Chondrocyte (in vitro differentiated cells): Measurements from ENCODE around the gene EPHB2. TPM values are rescaled to one million over a fixed set of nuclear protein-coding genes. Genes with fewer than 3 reads are reported as not detected.

ENCODE experiments used
- DNase-seq: peaks from one replicate; pipeline ENCODE4 v3.0.0; 2021; ENCODE audit warnings: mixed read lengths, low spot score
- H3K27ac Mint-ChIP-seq: one replicate; pipeline ENCODE4 v1.8.0; 2021; ENCODE audit warnings: mild to moderate bottlenecking, moderate library complexity, mixed read lengths; ENCODE audit not compliant: unreplicated experiment
- H3K27me3 Mint-ChIP-seq: 2 replicates; pipeline ENCODE4 v1.8.0; 2021; ENCODE audit warnings: low read depth, mixed read lengths
- H3K36me3 Mint-ChIP-seq: 2 replicates; pipeline ENCODE4 v1.8.0; 2021; ENCODE audit warnings: low read depth, mixed read lengths
- H3K4me1 Mint-ChIP-seq: 2 replicates; pipeline ENCODE4 v1.8.0; 2021; ENCODE audit warnings: low read depth, mild to moderate bottlenecking, mixed read lengths
- H3K4me3 Mint-ChIP-seq: one replicate; pipeline ENCODE4 v1.8.0; 2021; ENCODE audit warnings: mild to moderate bottlenecking, moderate library complexity, mixed read lengths; ENCODE audit not compliant: unreplicated experiment
- H3K9me3 Mint-ChIP-seq: 2 replicates; pipeline ENCODE4 v1.8.0; 2021; ENCODE audit warnings: low read depth, mixed read lengths
- total RNA-seq: library from RNA; stranded (reverse); gene quantifications from 3 replicates; pipeline ENCODE4 v1.2.1, GENCODE V29; 2021
- TF ChIP-seq, protein P1 (sequence below): fragments of 200-600 bp; sonication (generic); IDR thresholded peaks from 2 replicates; pipeline ENCODE4 v1.5.0; 2021; ENCODE audit warnings: antibody characterized with exemption, mild to moderate bottlenecking, moderate library complexity

The EPHB2 gene
- total RNA-seq, 1 donor from 2014 or later = 44.6 TPM

DNA sequence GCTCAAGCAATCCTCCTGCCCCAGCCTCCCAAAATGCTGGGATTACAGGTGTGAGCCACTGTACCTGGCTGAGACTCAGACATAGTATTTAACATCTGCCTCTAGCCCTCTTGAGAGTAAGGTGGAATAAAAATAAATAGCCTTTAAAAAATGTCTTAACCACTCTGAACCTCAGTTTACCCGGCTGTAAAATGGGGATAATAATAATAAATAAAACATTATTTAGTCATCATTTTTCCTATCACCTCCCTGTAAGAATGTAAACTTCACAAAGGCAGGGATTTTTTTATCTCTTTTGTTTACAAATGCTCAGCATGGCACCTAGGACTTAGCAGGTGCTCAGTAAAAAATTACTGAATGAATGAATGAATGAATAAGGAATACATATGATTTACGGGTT lies 17.2 kb downstream of the EPHB2 start:
- Mint-ChIP-seq H3K27me3 (no peaks in the 10 kb centered on the region), H3K9me3 (no peaks in the 10 kb centered on the region), H3K4me1 (peaks cover 10% of the 10 kb centered on the region), H3K4me3 (no peak overlapping the region), H3K27ac (no peak overlapping the region), H3K36me3 (peaks cover 3% of the 10 kb centered on the region)
- no peak for DNase-seq
- TF ChIP-seq, protein P1, sequence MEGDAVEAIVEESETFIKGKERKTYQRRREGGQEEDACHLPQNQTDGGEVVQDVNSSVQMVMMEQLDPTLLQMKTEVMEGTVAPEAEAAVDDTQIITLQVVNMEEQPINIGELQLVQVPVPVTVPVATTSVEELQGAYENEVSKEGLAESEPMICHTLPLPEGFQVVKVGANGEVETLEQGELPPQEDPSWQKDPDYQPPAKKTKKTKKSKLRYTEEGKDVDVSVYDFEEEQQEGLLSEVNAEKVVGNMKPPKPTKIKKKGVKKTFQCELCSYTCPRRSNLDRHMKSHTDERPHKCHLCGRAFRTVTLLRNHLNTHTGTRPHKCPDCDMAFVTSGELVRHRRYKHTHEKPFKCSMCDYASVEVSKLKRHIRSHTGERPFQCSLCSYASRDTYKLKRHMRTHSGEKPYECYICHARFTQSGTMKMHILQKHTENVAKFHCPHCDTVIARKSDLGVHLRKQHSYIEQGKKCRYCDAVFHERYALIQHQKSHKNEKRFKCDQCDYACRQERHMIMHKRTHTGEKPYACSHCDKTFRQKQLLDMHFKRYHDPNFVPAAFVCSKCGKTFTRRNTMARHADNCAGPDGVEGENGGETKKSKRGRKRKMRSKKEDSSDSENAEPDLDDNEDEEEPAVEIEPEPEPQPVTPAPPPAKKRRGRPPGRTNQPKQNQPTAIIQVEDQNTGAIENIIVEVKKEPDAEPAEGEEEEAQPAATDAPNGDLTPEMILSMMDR = no peak

DNA sequence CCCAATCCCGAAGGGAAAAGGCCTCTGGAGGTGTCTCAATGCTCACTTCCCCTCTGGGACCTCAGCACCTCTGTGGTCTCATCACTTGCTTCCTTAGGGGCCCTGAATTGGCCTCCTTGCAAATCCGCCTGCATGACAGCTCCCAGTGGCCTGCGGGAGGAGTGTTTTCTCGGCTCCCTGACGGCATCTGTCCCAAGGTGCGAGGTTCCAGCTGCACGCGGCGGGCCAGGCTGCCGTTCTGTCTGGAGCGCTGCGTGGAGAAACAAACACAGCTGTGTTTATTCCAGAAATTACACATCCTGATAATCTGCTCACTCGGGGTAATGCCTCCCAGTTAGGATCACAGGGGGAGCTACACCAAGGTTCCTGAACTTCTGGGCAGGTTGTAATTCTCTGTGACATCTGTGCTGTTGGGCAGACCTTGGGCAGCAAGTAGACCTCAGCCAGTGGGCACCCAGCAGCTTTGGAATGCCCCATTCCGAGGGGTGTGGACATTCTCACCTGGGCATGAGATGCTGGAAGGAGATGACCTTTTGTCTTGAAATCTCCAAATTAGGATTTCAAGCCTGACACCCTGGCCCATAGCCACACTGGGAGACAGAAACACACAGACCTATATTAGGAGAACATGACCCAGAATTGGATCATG lies 18.2 kb downstream of the EPHB2 start:
- TF ChIP-seq, protein P1 = no peak
- no peaks in the 10 kb centered on the region for H3K9me3 Mint-ChIP-seq
- no peak overlapping the region for H3K4me3 Mint-ChIP-seq
- H3K4me1 Mint-ChIP-seq = peaks cover 10% of the 10 kb centered on the region
- no peaks in the 10 kb centered on the region for H3K27me3 Mint-ChIP-seq
- no peak for DNase-seq
- peaks cover 3% of the 10 kb centered on the region for H3K36me3 Mint-ChIP-seq
- H3K27ac Mint-ChIP-seq = no peak overlapping the region

DNA sequence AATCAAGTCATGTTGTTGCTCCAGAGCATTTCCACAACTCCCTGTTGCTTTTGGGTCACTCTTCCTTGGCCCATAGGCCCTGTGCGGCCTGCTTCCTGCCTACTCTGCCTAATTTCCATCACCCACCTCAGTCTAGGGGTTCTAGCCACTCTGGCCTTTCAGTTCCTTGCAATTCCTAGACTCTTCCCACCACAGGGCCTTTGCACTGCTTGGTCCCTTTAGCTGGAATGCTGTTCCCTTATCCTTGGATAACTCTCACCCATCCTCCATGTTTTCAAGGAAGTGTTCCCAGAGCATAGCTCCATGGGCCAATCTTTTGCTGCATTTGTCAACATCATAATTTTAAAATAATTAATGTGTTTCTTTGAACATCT lies 18.7 kb downstream of the EPHB2 start:
- TF ChIP-seq, protein P1 = no peak
- no peak for DNase-seq
- H3K4me3 Mint-ChIP-seq = no peak overlapping the region
- H3K27me3 Mint-ChIP-seq = no peaks in the 10 kb centered on the region
- no peak overlapping the region for H3K27ac Mint-ChIP-seq
- H3K4me1 Mint-ChIP-seq = peaks cover 10% of the 10 kb centered on the region
- H3K9me3 Mint-ChIP-seq = no peaks in the 10 kb centered on the region
- H3K36me3 Mint-ChIP-seq = peaks cover 3% of the 10 kb centered on the region

DNA sequence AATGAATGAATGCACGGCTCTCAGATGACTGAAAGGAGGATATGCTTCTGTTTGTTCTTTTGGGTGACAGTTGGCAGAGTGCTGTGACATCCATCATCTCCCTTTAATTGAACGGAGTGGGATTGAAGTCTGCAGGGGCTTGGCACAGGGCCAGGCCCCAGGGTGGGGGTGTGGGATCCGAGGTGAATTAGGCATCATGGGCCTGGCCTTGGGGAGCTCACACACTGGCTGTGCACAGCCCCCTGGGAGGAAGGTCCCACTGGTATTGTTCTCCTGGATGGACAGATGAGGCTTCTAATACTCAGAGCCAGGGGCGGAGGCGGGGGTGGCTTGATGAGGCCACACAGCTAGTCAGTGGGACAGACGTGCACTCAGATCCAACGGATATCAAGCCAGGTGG lies 19.3 kb downstream of the EPHB2 start:
- H3K27ac Mint-ChIP-seq = no peak overlapping the region
- TF ChIP-seq, protein P1 = no peak
- H3K4me1 Mint-ChIP-seq = peaks cover 12% of the 10 kb centered on the region
- no peaks in the 10 kb centered on the region for H3K9me3 Mint-ChIP-seq
- H3K27me3 Mint-ChIP-seq = no peaks in the 10 kb centered on the region
- no peak for DNase-seq
- H3K36me3 Mint-ChIP-seq = peaks cover 3% of the 10 kb centered on the region
- no peak overlapping the region for H3K4me3 Mint-ChIP-seq

DNA sequence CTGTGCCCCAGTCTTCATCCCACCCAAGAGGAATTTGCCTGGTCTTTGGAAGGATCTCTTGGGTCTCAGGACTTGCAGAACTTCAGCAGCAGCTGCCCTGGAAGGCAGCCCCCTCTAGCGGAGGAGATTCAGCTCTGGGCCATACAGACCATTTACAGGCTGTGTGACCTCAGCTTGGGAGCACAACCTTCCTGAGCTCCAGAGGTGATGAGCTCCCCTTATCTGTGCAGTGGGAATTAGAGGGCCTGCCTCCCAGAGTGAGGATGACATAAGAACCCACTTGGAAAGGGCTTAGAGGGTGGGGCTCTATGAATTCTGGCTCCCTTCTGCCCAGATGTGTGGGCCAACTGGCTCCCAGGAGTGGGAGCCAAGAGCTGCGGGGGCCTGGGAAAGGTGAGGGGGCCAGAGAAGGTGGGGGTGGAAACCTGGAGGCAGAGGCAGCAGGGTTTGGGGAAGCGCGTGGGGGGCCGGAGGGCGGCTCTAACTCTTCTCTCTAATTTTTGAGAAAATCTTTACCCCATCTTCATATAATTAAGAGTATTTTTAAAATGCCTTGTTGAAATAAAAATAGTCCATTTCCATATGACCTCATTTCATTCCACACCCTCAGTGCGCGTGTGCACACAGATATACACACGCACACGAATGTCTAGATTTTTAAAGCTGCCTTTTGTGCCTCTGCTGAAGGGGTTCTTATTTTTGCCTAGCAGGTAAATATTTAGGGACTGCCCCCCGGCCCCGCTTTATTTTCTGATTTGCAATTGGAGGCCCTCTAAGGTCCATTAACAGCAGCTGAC lies 21.5 kb downstream of the EPHB2 start:
- peaks cover 22% of the 10 kb centered on the region for H3K4me1 Mint-ChIP-seq
- no peak for DNase-seq
- no peak overlapping the region for H3K4me3 Mint-ChIP-seq
- H3K36me3 Mint-ChIP-seq = no peaks in the 10 kb centered on the region
- TF ChIP-seq, protein P1 = peak; percentile 39
- H3K9me3 Mint-ChIP-seq = no peaks in the 10 kb centered on the region
- no peaks in the 10 kb centered on the region for H3K27me3 Mint-ChIP-seq
- H3K27ac Mint-ChIP-seq = no peak overlapping the region
